HG03060 (cell line): Measurements from ENCODE around the gene RETREG2.
A peak's percentile ranks its signal among the peaks of the same experiment; 100 is the strongest.

Experiments
- ATAC-seq: cut with Tn5 transposase; IDR thresholded peaks from one replicate; pipeline ENCODE4 v1.9.1; 2021; ENCODE audit warnings: low read depth, moderate number of reproducible peaks; ENCODE audit not compliant: unreplicated experiment

RETREG2 gene

GRCh38 chr2:219168526-219168925 is 9.5 kb upstream of the RETREG2 start:
- ATAC-seq, result no peak

- ATAC-seq, result no peak
Observed at GRCh38 chr2:219168932-219169331, 9.1 kb upstream of the RETREG2 start.

GRCh38 chr2:219169930-219170654 is 8.0 kb upstream of the RETREG2 start, which contains the start of gene SLC23A3:
Gene SLC23A3, minus strand, starts transcription at chr2:219170029. Its CDS starts 45 bp downstream, at chr2:219169984.
- ATAC-seq, result no peak

- ATAC-seq, result no peak
Observed at GRCh38 chr2:219171231-219171651, 6.8 kb upstream of the RETREG2 start.

- no peak for ATAC-seq
Observed at GRCh38 chr2:219172231-219173154, 5.6 kb upstream of the RETREG2 start.

- ATAC-seq, result no peak
Observed at GRCh38 chr2:219173176-219173575, 4.9 kb upstream of the RETREG2 start.

GRCh38 chr2:219174146-219174545 is 3.9 kb upstream of the RETREG2 start:
- ATAC-seq, result no peak

GRCh38 chr2:219174801-219175200 is 3.3 kb upstream of the RETREG2 start:
- no peak for ATAC-seq

- ATAC-seq, result no peak
Observed at GRCh38 chr2:219175486-219175885, 2.6 kb upstream of the RETREG2 start.

GRCh38 chr2:219175928-219176817 is 1.9 kb upstream of the RETREG2 start:
- peak; percentile 12 for ATAC-seq

GRCh38 chr2:219176818-219177551 is 1.1 kb upstream of the RETREG2 start, which contains the start of gene CNPPD1:
Gene CNPPD1, minus strand, starts transcription at chr2:219176925. Its CDS starts 97 bp downstream, at chr2:219176828.
- ATAC-seq, result peak; percentile 34

GRCh38 chr2:219178377-219179175 is 501 bp downstream of the RETREG2 start:
- ATAC-seq, result no peak

- ATAC-seq, result no peak
Observed at GRCh38 chr2:219179601-219180465, 1.8 kb downstream of the RETREG2 start.

- ATAC-seq, result no peak
Observed at GRCh38 chr2:219180961-219181360, 2.9 kb downstream of the RETREG2 start.

- no peak for ATAC-seq
Observed at GRCh38 chr2:219181531-219181930, 3.5 kb downstream of the RETREG2 start.

- ATAC-seq, result no peak
Observed at GRCh38 chr2:219182331-219183150, 4.5 kb downstream of the RETREG2 start.

- no peak for ATAC-seq
Observed at GRCh38 chr2:219183151-219183772, 5.2 kb downstream of the RETREG2 start.
